Measurements from ENCODE around the gene DYDC2.
"Not testable (repeated sequence)": the region's sequence is repeated elsewhere in the genome, so short reads cannot be mapped to it uniquely, and the experiment has no call there.

Gene DYDC2

GRCh38 chr10:80356563-80356988, at the start of gene DYDC2, which contains the start of gene DYDC1:
Gene DYDC2, plus strand, starts transcription at chr10:80356781. Its CDS starts 5,663 bp downstream, at chr10:80362444.
Gene DYDC1, minus strand, starts transcription at chr10:80356755. Its CDS starts 4,154 bp downstream, at chr10:80352601.
- peak; percentile 48 for DNase-seq

GRCh38 chr10:80313523-80313922, 43.1 kb upstream of the DYDC2 start:
- DNase-seq = no peak

GRCh38 chr10:80315391-80315790, 41.2 kb upstream of the DYDC2 start:
- no peak for DNase-seq

- no peak for DNase-seq
Observed at GRCh38 chr10:80318742-80319141, 37.8 kb upstream of the DYDC2 start.

- no peak for DNase-seq
Observed at GRCh38 chr10:80319318-80319717, 37.3 kb upstream of the DYDC2 start.

- DNase-seq = no peak
Observed at GRCh38 chr10:80319725-80320290, 36.8 kb upstream of the DYDC2 start.

- no peak for DNase-seq
Observed at GRCh38 chr10:80320377-80320776, 36.2 kb upstream of the DYDC2 start.

GRCh38 chr10:80321183-80321582, 35.4 kb upstream of the DYDC2 start:
- no peak for DNase-seq

- DNase-seq = no peak
Observed at GRCh38 chr10:80322158-80322557, 34.4 kb upstream of the DYDC2 start.

GRCh38 chr10:80322711-80323110, 33.9 kb upstream of the DYDC2 start:
- no peak for DNase-seq

GRCh38 chr10:80323311-80323710, 33.3 kb upstream of the DYDC2 start:
- DNase-seq = no peak

- DNase-seq = no peak
Observed at GRCh38 chr10:80324086-80324485, 32.5 kb upstream of the DYDC2 start.

- DNase-seq = no peak
Observed at GRCh38 chr10:80324891-80325364, 31.7 kb upstream of the DYDC2 start.

- no peak for DNase-seq
Observed at GRCh38 chr10:80333983-80334382, 22.6 kb upstream of the DYDC2 start.

GRCh38 chr10:80344276-80344675, 12.3 kb upstream of the DYDC2 start:
- no peak for DNase-seq

GRCh38 chr10:80344912-80345311, 11.7 kb upstream of the DYDC2 start:
- DNase-seq = no peak

GRCh38 chr10:80350251-80350650, 6.3 kb upstream of the DYDC2 start:
- DNase-seq = no peak

GRCh38 chr10:80351220-80351619, 5.4 kb upstream of the DYDC2 start:
- no peak for DNase-seq

GRCh38 chr10:80356989-80357850, 639 bp downstream of the DYDC2 start:
- DNase-seq = no peak

- no peak for DNase-seq
Observed at GRCh38 chr10:80357851-80358125, 1.2 kb downstream of the DYDC2 start.

GRCh38 chr10:80358925-80359324, 2.3 kb downstream of the DYDC2 start:
- DNase-seq = not testable (repeated sequence)

GRCh38 chr10:80359644-80360043, 3.1 kb downstream of the DYDC2 start:
- no peak for DNase-seq

- DNase-seq = no peak
Observed at GRCh38 chr10:80365510-80365909, 8.9 kb downstream of the DYDC2 start.

GRCh38 chr10:80371467-80371866, 14.9 kb downstream of the DYDC2 start:
- DNase-seq = no peak

GRCh38 chr10:80372675-80373074, 16.1 kb downstream of the DYDC2 start:
- no peak for DNase-seq
